Astrocyte (in vitro differentiated cells and primary cell): Measurements from ENCODE around the gene CNEP1R1. TPM values are rescaled to one million over a fixed set of nuclear protein-coding genes. Genes with fewer than 3 reads are reported as not detected.
"Not testable (repeated sequence)": the region's sequence is repeated elsewhere in the genome, so short reads cannot be mapped to it uniquely, and the experiment has no call there.

Experiments
- DNase-seq: peaks from one replicate; pipeline ENCODE4 v3.0.0-alpha.2; 2010; ENCODE audit warnings: low read depth
- FAIRE-seq: peaks from 2 replicates; lab custom pipeline; 2011; peaks lifted over from hg19 to GRCh38; lab: Jason Lieb, UNC
- H2AFZ ChIP-seq: 2 replicates; pipeline ENCODE4 v1.6.0; 2012; ENCODE audit warnings: low read depth, low read length, inconsistent platforms
- H3K27ac ChIP-seq: 2 replicates; pipeline ENCODE4 v1.5.1; 2011; ENCODE audit warnings: low read depth, low read length, inconsistent platforms
- H3K27me3 ChIP-seq: 2 replicates; pipeline ENCODE4 v1.6.0; 2011; ENCODE audit warnings: low read length, inconsistent platforms; ENCODE audit not compliant: insufficient read depth
- H3K36me3 ChIP-seq: 2 replicates; pipeline ENCODE4 v1.5.1; 2011; ENCODE audit warnings: low read length, inconsistent platforms; ENCODE audit not compliant: insufficient read depth
- H3K4me1 ChIP-seq: 2 replicates; pipeline ENCODE4 v1.5.1; 2011; ENCODE audit warnings: low read length, inconsistent platforms; ENCODE audit not compliant: insufficient read depth
- H3K4me2 ChIP-seq: 2 replicates; pipeline ENCODE4 v1.6.0; 2012; ENCODE audit warnings: low read length, inconsistent platforms
- H3K4me3 ChIP-seq: 2 replicates; pipeline ENCODE4 v1.5.1; 2011; ENCODE audit warnings: low read depth, mild to moderate bottlenecking, low read length, inconsistent platforms; ENCODE audit not compliant: insufficient read depth
- H3K79me2 ChIP-seq: 2 replicates; pipeline ENCODE4 v1.6.0; 2012; ENCODE audit warnings: mild to moderate bottlenecking, low read length, inconsistent platforms; ENCODE audit not compliant: insufficient read depth
- H3K9ac ChIP-seq: 2 replicates; pipeline ENCODE4 v1.6.0; 2012; ENCODE audit warnings: mild to moderate bottlenecking, low read length, inconsistent platforms
- H3K9me3 ChIP-seq: 2 replicates; pipeline ENCODE4 v1.5.1; 2012; ENCODE audit warnings: low read depth, mild to moderate bottlenecking, low read length, inconsistent platforms; ENCODE audit not compliant: insufficient read depth
- H4K20me1 ChIP-seq: 2 replicates; pipeline ENCODE4 v1.6.0; 2012; ENCODE audit warnings: low read length, inconsistent platforms; ENCODE audit not compliant: insufficient read depth
- H3K27ac Mint-ChIP-seq: one replicate; pipeline ENCODE4 v1.8.0; 2021; ENCODE audit warnings: mild to moderate bottlenecking, mixed read lengths; ENCODE audit not compliant: unreplicated experiment
- H3K27me3 Mint-ChIP-seq: one replicate; pipeline ENCODE4 v1.8.0; 2021; ENCODE audit warnings: low read depth, mixed read lengths; ENCODE audit not compliant: unreplicated experiment
- H3K36me3 Mint-ChIP-seq: one replicate; pipeline ENCODE4 v1.8.0; 2021; ENCODE audit warnings: low read depth, mixed read lengths; ENCODE audit not compliant: unreplicated experiment
- H3K4me1 Mint-ChIP-seq: one replicate; pipeline ENCODE4 v1.8.0; 2021; ENCODE audit warnings: low read depth, mixed read lengths; ENCODE audit not compliant: unreplicated experiment
- H3K4me3 Mint-ChIP-seq: one replicate; pipeline ENCODE4 v1.8.0; 2021; ENCODE audit warnings: mild to moderate bottlenecking, moderate library complexity, mixed read lengths; ENCODE audit not compliant: unreplicated experiment
- H3K9me3 Mint-ChIP-seq: one replicate; pipeline ENCODE4 v1.8.0; 2021; ENCODE audit warnings: mild to moderate bottlenecking, mixed read lengths; ENCODE audit not compliant: unreplicated experiment
- CTCF ChIP-seq: IDR thresholded peaks from 2 replicates; pipeline ENCODE4 v1.5.1; 2011; ENCODE audit warnings: low read depth, mild to moderate bottlenecking, inconsistent platforms, low read length, moderate library complexity; ENCODE audit not compliant: insufficient read depth
- EZH2 ChIP-seq: IDR thresholded peaks from 2 replicates; pipeline ENCODE4 v1.6.1; 2012; ENCODE audit warnings: mild to moderate bottlenecking, low read length, inconsistent platforms; ENCODE audit not compliant: insufficient read depth
- total RNA-seq: library from RNA; stranded (reverse); gene quantifications from 2 replicates; pipeline ENCODE4 v1.2.1, GENCODE V29; 2021

CNEP1R1 gene
- total RNA-seq, 1 donor from 2014 or later = 31.1 TPM

- FAIRE-seq (no peak), DNase-seq (no peak)
- no peaks in the 10 kb centered on the region for H3K4me1 Mint-ChIP-seq
- Histone ChIP-seq H3K9ac (no peak overlapping the region), H3K4me3 (no peak overlapping the region), H4K20me1 (no peaks in the 10 kb centered on the region), H3K4me2 (no peak overlapping the region), H3K9me3 (no peaks in the 10 kb centered on the region), H3K79me2 (no peaks in the 10 kb centered on the region), H2AFZ (no peak overlapping the region), H3K36me3 (no peaks in the 10 kb centered on the region), H3K27ac (no peak overlapping the region), H3K4me1 (no peaks in the 10 kb centered on the region), H3K27me3 (no peaks in the 10 kb centered on the region)
- no peaks in the 10 kb centered on the region for H3K36me3 Mint-ChIP-seq
- H3K27ac Mint-ChIP-seq = no peak overlapping the region
- TF ChIP-seq CTCF (no peak), EZH2 (no peak)
- H3K27me3 Mint-ChIP-seq = no peaks in the 10 kb centered on the region
- no peak overlapping the region for H3K4me3 Mint-ChIP-seq
- peaks cover 11% of the 10 kb centered on the region for H3K9me3 Mint-ChIP-seq
Measured at GRCh38 chr16:50011707-50012106, 13.3 kb upstream of the CNEP1R1 start.

- no peak overlapping the region for H3K4me2 ChIP-seq
- no peaks in the 10 kb centered on the region for H3K27me3 Mint-ChIP-seq
- no peaks in the 10 kb centered on the region for H4K20me1 ChIP-seq
- no peaks in the 10 kb centered on the region for H3K4me1 Mint-ChIP-seq
- H3K4me1 ChIP-seq = no peaks in the 10 kb centered on the region
- H3K27ac Mint-ChIP-seq = no peak overlapping the region
- H3K4me3 ChIP-seq = no peak overlapping the region
- H3K27ac ChIP-seq = no peak overlapping the region
- DNase-seq (no peak), FAIRE-seq (no peak)
- no peak for TF ChIP-seq EZH2
- H3K4me3 Mint-ChIP-seq = no peak overlapping the region
- H3K36me3 ChIP-seq = no peaks in the 10 kb centered on the region
- no peak overlapping the region for H3K9ac ChIP-seq
- no peaks in the 10 kb centered on the region for H3K9me3 ChIP-seq
- no peaks in the 10 kb centered on the region for H3K27me3 ChIP-seq
- no peak overlapping the region for H2AFZ ChIP-seq
- peaks cover 7% of the 10 kb centered on the region for H3K9me3 Mint-ChIP-seq
- H3K36me3 Mint-ChIP-seq = no peaks in the 10 kb centered on the region
- no peaks in the 10 kb centered on the region for H3K79me2 ChIP-seq
Measured at GRCh38 chr16:50012182-50012581, 12.8 kb upstream of the CNEP1R1 start.

GRCh38 chr16:50014211-50014610, 10.8 kb upstream of the CNEP1R1 start:
- not testable (repeated sequence) for H3K27ac ChIP-seq, H3K4me1 Mint-ChIP-seq, H3K4me2 ChIP-seq, H3K27me3 ChIP-seq, H3K4me3 Mint-ChIP-seq, H3K79me2 ChIP-seq, H4K20me1 ChIP-seq, H2AFZ ChIP-seq, H3K9me3 ChIP-seq, H3K9ac ChIP-seq, H3K4me1 ChIP-seq, DNase-seq, H3K4me3 ChIP-seq, H3K27me3 Mint-ChIP-seq, H3K36me3 ChIP-seq, H3K27ac Mint-ChIP-seq, H3K9me3 Mint-ChIP-seq, FAIRE-seq, H3K36me3 Mint-ChIP-seq
